C1 segment of cervical spinal cord (tissue), 14 donors: ENCODE data around the gene CAMTA1.

ENCODE experiments used
- DNase-seq, 14 donors: peaks; one replicate each; lab custom pipeline; 2025; lab: John Stamatoyannopoulos, UW

CAMTA1 gene

GRCh38 chr1:7447736-7448135 is 662.5 kb downstream of the CAMTA1 start:
- no peak for DNase-seq

GRCh38 chr1:7448986-7449385 is 663.7 kb downstream of the CAMTA1 start:
- no peak for DNase-seq

- no peak for DNase-seq
These were observed 664.5 kb downstream of the CAMTA1 start for GRCh38 chr1:7449750-7450149.

- DNase-seq: no peak
These were observed 665.6 kb downstream of the CAMTA1 start for GRCh38 chr1:7450838-7451237.

GRCh38 chr1:7453038-7453437 is 667.8 kb downstream of the CAMTA1 start:
- DNase-seq: no peak

- DNase-seq: peak in 4 of 14 donors; percentile 2 to 29 (median 14)
These were observed 669.0 kb downstream of the CAMTA1 start for GRCh38 chr1:7454052-7454815.

- DNase-seq: peak in 5 of 14 donors; percentile 17 to 74 (median 61)
These were observed 669.9 kb downstream of the CAMTA1 start for GRCh38 chr1:7454895-7455784.

GRCh38 chr1:7455796-7456721 is 670.8 kb downstream of the CAMTA1 start:
- peak in 1 of 14 donors; percentile 56 for DNase-seq

- peak in 1 of 14 donors; percentile 53 for DNase-seq
These were observed 671.4 kb downstream of the CAMTA1 start for GRCh38 chr1:7456722-7457082.

- no peak for DNase-seq
These were observed 672.6 kb downstream of the CAMTA1 start for GRCh38 chr1:7457811-7458210.

- no peak for DNase-seq
These were observed 673.7 kb downstream of the CAMTA1 start for GRCh38 chr1:7458946-7459345.

GRCh38 chr1:7459914-7460313 is 674.7 kb downstream of the CAMTA1 start:
- no peak for DNase-seq

- no peak for DNase-seq
These were observed 675.6 kb downstream of the CAMTA1 start for GRCh38 chr1:7460807-7461206.

GRCh38 chr1:7462617-7463016 is 677.4 kb downstream of the CAMTA1 start:
- DNase-seq: no peak

GRCh38 chr1:7463526-7463925 is 678.3 kb downstream of the CAMTA1 start:
- DNase-seq: no peak

- no peak for DNase-seq
These were observed 679.5 kb downstream of the CAMTA1 start for GRCh38 chr1:7464736-7465135.

GRCh38 chr1:7467476-7468175 is 682.4 kb downstream of the CAMTA1 start:
- no peak for DNase-seq

GRCh38 chr1:7468248-7468647 is 683.0 kb downstream of the CAMTA1 start:
- no peak for DNase-seq

- no peak for DNase-seq
These were observed 684.1 kb downstream of the CAMTA1 start for GRCh38 chr1:7469255-7469938.

GRCh38 chr1:7470904-7471638 is 685.8 kb downstream of the CAMTA1 start:
- DNase-seq: peak in 2 of 14 donors; percentile 8 to 32
